IMR-90 (cell line): Measurements from ENCODE around the gene LGMN. TPM values are rescaled to one million over a fixed set of nuclear protein-coding genes. Genes with fewer than 3 reads are reported as not detected.

Source experiments
- ATAC-seq: fragments of 200-7000 bp; cut with Tn5 transposase; 2 replicates; pipeline ENCODE4 v1.9.1; 2020; ENCODE audit warnings: low read depth, mild to moderate bottlenecking, moderate library complexity
- BruUV-seq: library from RNA; stranded (reverse); fragments of 400-500 nt; replicated peaks from 2 replicates; lab custom pipeline; 2021; lab: Mats Ljungman, UMichigan
- CTCF ChIA-PET: fragments of 300-600 bp; formaldehyde crosslinking; extraction: SDS; loops from one replicate; lab custom pipeline; 2021; ENCODE audit warnings: antibody characterized with exemption; lab: Yijun Ruan, JAX
- POLR2A ChIA-PET: fragments of 300-600 bp; sonication (Branson Sonifier 250); formaldehyde crosslinking; loops from one replicate; lab custom pipeline; 2022; ENCODE audit warnings: antibody characterized with exemption; ENCODE audit not compliant: unreplicated experiment; lab: Charles Lee
- DNase-seq: peaks from one replicate; pipeline ENCODE4 v3.0.0; 2013
- H2AFZ ChIP-seq: replicated peaks from 2 replicates; pipeline ENCODE3; 2013; ENCODE audit warnings: low read length, mild to moderate bottlenecking; ENCODE audit not compliant: poor library complexity
- H2AK5ac ChIP-seq: 2 replicates; pipeline ENCODE4 v1.6.1; 2013; ENCODE audit warnings: low read depth, low read length, inconsistent platforms
- H2AK9ac ChIP-seq: replicated peaks from 2 replicates; pipeline ENCODE3; 2013; ENCODE audit warnings: mild to moderate bottlenecking, low read depth, low read length, moderate library complexity; ENCODE audit not compliant: poor library complexity
- H2BK120ac ChIP-seq: 2 replicates; pipeline ENCODE4 v1.6.1; 2013; ENCODE audit warnings: low read depth, low read length, inconsistent platforms
- H2BK15ac ChIP-seq: 3 replicates; pipeline ENCODE4 v1.6.1; 2013; ENCODE audit warnings: low read depth, low read length, inconsistent platforms
- H2BK20ac ChIP-seq: 2 replicates; pipeline ENCODE4 v1.6.1; 2013; ENCODE audit warnings: low read depth, mild to moderate bottlenecking, inconsistent platforms, low read length, moderate library complexity
- H2BK5ac ChIP-seq: 2 replicates; pipeline ENCODE4 v1.6.1; 2013; ENCODE audit warnings: mild to moderate bottlenecking, low read depth, low read length, inconsistent platforms; ENCODE audit not compliant: poor library complexity, severe bottlenecking
- H3K14ac ChIP-seq: replicated peaks from 2 replicates; pipeline ENCODE4 v1.6.1; 2013; ENCODE audit warnings: low read depth, low read length, inconsistent platforms
- H3K18ac ChIP-seq: 2 replicates; pipeline ENCODE4 v1.6.1; 2013; ENCODE audit warnings: low read depth, low read length, control low read depth
- H3K23ac ChIP-seq: 2 replicates; pipeline ENCODE4 v1.6.1; 2013; ENCODE audit warnings: low read depth, low read length, inconsistent platforms
- H3K27ac ChIP-seq: 2 replicates; pipeline ENCODE4 v1.5.1; 2013; ENCODE audit warnings: mild to moderate bottlenecking, control low read depth, low read length; ENCODE audit not compliant: insufficient read depth
- H3K27me3 ChIP-seq: 2 replicates; pipeline ENCODE4 v1.6.1; 2013; ENCODE audit warnings: low read length; ENCODE audit not compliant: control insufficient read depth, insufficient read depth
- H3K36me3 ChIP-seq: 2 replicates; pipeline ENCODE4 v1.6.1; 2013; ENCODE audit warnings: low read length, mixed read lengths; ENCODE audit not compliant: control insufficient read depth, insufficient read depth
- H3K4ac ChIP-seq: 2 replicates; pipeline ENCODE4 v1.6.1; 2013; ENCODE audit warnings: low read depth, low read length, inconsistent platforms
- H3K4me1 ChIP-seq: 2 replicates; pipeline ENCODE4 v1.6.1; 2013; ENCODE audit warnings: low read length, mixed read lengths; ENCODE audit not compliant: control insufficient read depth, insufficient read depth
- H3K4me2 ChIP-seq: 2 replicates; pipeline ENCODE4 v1.6.1; 2013; ENCODE audit warnings: low read depth, mild to moderate bottlenecking, control low read depth, low read length, moderate library complexity
- H3K4me3 ChIP-seq: 2 replicates; pipeline ENCODE4 v1.5.1; 2013; ENCODE audit warnings: low read depth, mild to moderate bottlenecking, control low read depth, low read length, moderate library complexity; ENCODE audit not compliant: insufficient read depth
- H3K56ac ChIP-seq: 2 replicates; pipeline ENCODE4 v1.6.1; 2013; ENCODE audit warnings: low read length, inconsistent platforms; ENCODE audit not compliant: insufficient read depth; ENCODE audit errors: extremely low read depth
- H3K79me1 ChIP-seq, 2 experiments: 2 replicates each; pipeline ENCODE4 v1.6.1; 2013; ENCODE audit warnings: low read length in 2 of 2, inconsistent platforms in 1 of 2, low read depth in 1 of 2
- H3K9ac ChIP-seq: 2 replicates; pipeline ENCODE4 v1.6.1; 2013; ENCODE audit warnings: low read depth, low read length, control low read depth
- H3K9me1 ChIP-seq: 2 replicates; pipeline ENCODE4 v1.6.1; 2013; ENCODE audit warnings: low read length, inconsistent platforms; ENCODE audit not compliant: insufficient read depth
- H3K9me3 ChIP-seq: 2 replicates; pipeline ENCODE4 v1.6.1; 2013; ENCODE audit warnings: low read length; ENCODE audit not compliant: control insufficient read depth, insufficient read depth
- H4K20me1 ChIP-seq: 2 replicates; pipeline ENCODE4 v1.6.1; 2013; ENCODE audit warnings: low read length, inconsistent platforms; ENCODE audit not compliant: insufficient read depth
- H4K5ac ChIP-seq: 2 replicates; pipeline ENCODE4 v1.6.1; 2013; ENCODE audit warnings: mild to moderate bottlenecking, low read depth, low read length, control low read depth
- H4K8ac ChIP-seq, 2 experiments: 2 replicates each; pipeline ENCODE4 v1.6.1; 2013; ENCODE audit warnings: low read depth in 2 of 2, low read length in 2 of 2, control low read depth in 1 of 2, inconsistent platforms in 1 of 2
- H4K91ac ChIP-seq: 2 replicates; pipeline ENCODE4 v1.6.1; 2013; ENCODE audit warnings: low read depth, low read length, inconsistent platforms; ENCODE audit not compliant: insufficient read depth
- MAZ ChIP-seq: IDR thresholded peaks from 2 replicates; pipeline ENCODE4 v1.6.1; 2012; ENCODE audit warnings: low read depth, mild to moderate bottlenecking, low read length, improper control_type of control experiment, moderate library complexity, borderline replicate concordance
- MXI1 ChIP-seq: IDR thresholded peaks from 2 replicates; pipeline ENCODE4 v1.6.1; 2012; ENCODE audit warnings: low read depth, mild to moderate bottlenecking, low read length, moderate library complexity, borderline replicate concordance
- NFE2L2 ChIP-seq: fragments of 150-350 bp; IDR thresholded peaks from 2 replicates; pipeline ENCODE4 v1.6.1; 2016; ENCODE audit warnings: low read depth, mild to moderate bottlenecking, low read length
- RAD21 ChIP-seq: IDR thresholded peaks from 2 replicates; pipeline ENCODE4 v1.6.1; 2012; ENCODE audit warnings: low read length, improper control_type of control experiment
- RCOR1 ChIP-seq: IDR thresholded peaks from 2 replicates; pipeline ENCODE4 v1.6.1; 2012; ENCODE audit warnings: mild to moderate bottlenecking, low read length, improper control_type of control experiment; ENCODE audit not compliant: insufficient replicate concordance
- RFX5 ChIP-seq: IDR thresholded peaks from 2 replicates; pipeline ENCODE4 v1.8.0; 2012; ENCODE audit warnings: low read depth, mild to moderate bottlenecking, low read length, moderate library complexity
- SMC3 ChIP-seq: fragments of 150-350 bp; IDR thresholded peaks from 2 replicates; pipeline ENCODE4 v1.6.1; 2016; ENCODE audit warnings: low read depth, mild to moderate bottlenecking, antibody characterized with exemption, low read length, moderate library complexity
- WGBS, 2 experiments: methylation state at CpG; one replicate each; pipeline versions ENCODE4 v1.1.5 to v1.1.7; 2013; ENCODE audit warnings: missing lambda C conversion rate in 2 of 2; ENCODE audit not compliant: insufficient read length in 1 of 2; ENCODE audit errors: extremely low coverage in 2 of 2; 5-methylcytosine and 5-hydroxymethylcytosine counted together
- dilution Hi-C: fragments of 300-500 bp; cut with HindIII; formaldehyde crosslinking; loops from one replicate; pipeline ENCODE4 v1.14.3; 2018; ENCODE audit warnings: low sequenced_read_pairs; ENCODE audit not compliant: unreplicated experiment
- in situ Hi-C: fragments of 300-500 bp; cut with MboI; formaldehyde crosslinking; loops from 3 replicates; pipeline ENCODE4 v1.14.3; 2019; ENCODE audit warnings: low sequenced_read_pairs, inconsistent platforms, mixed read lengths
- intact Hi-C: fragments of 100-400 bp; cut with micrococcal nuclease; formaldehyde crosslinking; loops from 2 replicates; pipeline ENCODE4 v1.10.0; 2022
- polyA plus RNA-seq, 3 experiments: library from polyadenylated mRNA; depleted of rRNA; stranded (reverse); fragments of >200 nt; gene quantifications; 2 replicates each; pipeline ENCODE4 v1.2.3, GENCODE V29; 2012; ENCODE audit warnings: low replicate concordance in 1 of 3
- total RNA-seq: library from RNA; depleted of rRNA; stranded (reverse); fragments of >200 nt; gene quantifications from 2 replicates; pipeline ENCODE4 v1.2.3, GENCODE V29; 2012
- TF ChIP-seq, protein P1 (sequence below): conservative IDR thresholded peaks from 2 replicates; pipeline ENCODE4 v1.5.1; 2012; ENCODE audit warnings: mild to moderate bottlenecking, low read depth, low read length, improper control_type of control experiment

LGMN gene
- total and polyA plus RNA-seq, 2 of the 4 experiments (the other 2 are of a cell fraction) = 19.2 to 39.3 TPM

DNA sequence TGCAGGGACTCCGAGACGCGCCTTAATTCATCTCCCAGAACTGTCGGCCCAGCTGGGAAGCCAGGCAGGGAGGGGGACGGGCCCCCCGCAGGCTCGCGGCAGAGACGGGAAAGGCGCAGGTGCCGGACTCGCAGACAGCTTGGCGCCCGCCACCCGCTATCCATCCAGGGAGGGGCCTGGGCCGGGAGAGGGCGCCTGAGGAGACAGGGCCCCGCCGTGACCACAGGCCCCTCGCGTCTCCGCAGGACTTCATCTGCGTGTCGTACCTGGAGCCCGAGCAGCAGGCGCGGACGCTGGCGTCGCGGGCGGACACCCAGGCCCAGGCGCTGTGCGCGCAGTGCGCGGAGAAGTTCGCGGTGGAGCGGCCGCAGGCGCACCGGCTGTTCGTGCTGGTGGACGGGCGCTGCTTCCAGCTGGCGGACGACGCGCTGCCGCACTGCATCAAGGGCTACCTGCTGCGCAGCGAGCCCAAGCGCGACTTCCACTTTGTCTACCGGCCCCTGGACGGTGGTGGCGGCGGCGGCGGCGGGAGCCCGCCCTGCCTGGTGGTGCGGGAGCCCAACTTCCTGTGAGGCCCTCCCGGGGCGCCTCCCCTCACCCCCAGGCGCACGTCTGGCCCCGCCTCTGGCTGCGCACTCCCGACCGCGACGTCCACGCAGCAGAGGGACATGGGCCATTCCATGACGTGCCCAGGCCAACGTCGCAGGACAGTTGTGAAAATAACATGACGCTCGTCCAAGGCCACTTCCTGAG, 60.6 kb downstream of the LGMN start (continued):
- no peak for TF ChIP-seq MAZ

DNA sequence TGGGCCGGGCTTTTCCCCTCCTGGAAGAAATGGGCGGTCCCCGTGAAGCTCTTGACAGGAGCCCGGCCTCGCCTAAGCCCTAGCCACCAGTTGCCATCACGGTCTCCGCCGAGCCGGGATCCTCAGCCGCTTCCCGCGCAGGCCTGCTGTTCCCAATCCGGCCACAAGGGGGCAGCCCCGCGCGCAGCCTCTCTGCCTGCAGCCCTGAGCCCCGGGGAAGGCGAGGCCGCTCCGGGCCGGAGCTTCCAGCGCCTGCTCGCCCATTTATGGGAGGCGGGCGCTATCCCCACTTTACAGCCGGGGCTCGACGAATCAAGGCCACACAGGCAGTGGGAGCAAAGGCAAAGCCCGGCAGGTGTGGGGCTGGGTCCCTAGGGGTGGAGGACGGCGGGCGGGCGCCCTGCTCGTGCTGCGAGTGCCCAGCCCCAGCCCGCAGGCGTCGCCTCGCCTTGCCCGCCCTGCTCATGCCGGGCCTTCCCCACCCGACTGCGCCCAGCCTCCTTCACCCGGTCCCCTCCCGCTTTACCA, 61.5 kb downstream of the LGMN start:
- peak overlapping the region; percentile 1 for H2AK9ac ChIP-seq
- H3K79me1 ChIP-seq = no peaks in the 10 kb centered on the region
- in situ Hi-C loops = loop anchor here (10.0 kb wide), 1 partner anchor 562 kb away; the partner anchor contains the start of genes CPSF2 and NDUFB1
- H4K8ac ChIP-seq = no peak overlapping the region
- H2AK5ac ChIP-seq = no peak overlapping the region
- H3K9me3 ChIP-seq = no peaks in the 10 kb centered on the region
- H3K27ac ChIP-seq = no peak overlapping the region
- no peak overlapping the region for H3K18ac ChIP-seq
- no peak overlapping the region for H3K4ac ChIP-seq
- no peak overlapping the region for H2BK5ac ChIP-seq
- H2AFZ ChIP-seq = peak overlapping the region; percentile 85
- no peak overlapping the region for H3K4me3 ChIP-seq
- DNase-seq = peak; percentile 43
- no peak overlapping the region for H4K91ac ChIP-seq
- dilution Hi-C loops = no loop called here
- CTCF ChIA-PET = interaction anchor here (0.5 to 1.3 kb wide), 12 partner anchors 30 to 112 kb away, joined by 3 to 9 read pairs (median 3); partner anchors contain the start of gene LGMN
- no peak overlapping the region; the same call in 1 of the 2 replicates for H3K4me2 ChIP-seq
- intact Hi-C loops = loop anchor here (1.0 kb wide), 2 partner anchors 96 to 147 kb away; no protein-coding TSS in a partner anchor
- POLR2A ChIA-PET = no interaction called here
- no peaks in the 10 kb centered on the region for H3K9me1 ChIP-seq
- no peaks in the 10 kb centered on the region for H3K27me3 ChIP-seq
- H2BK120ac ChIP-seq = no peak overlapping the region
- no peak overlapping the region for H2BK20ac ChIP-seq
- H3K23ac ChIP-seq = no peak overlapping the region
- H3K4me1 ChIP-seq = 0 out of 2 replicates have a peak, but pooled peaks cover 2% of the 10 kb centered on the region
- no TSS peak for BruUV-seq
- ATAC-seq = peak; percentile 99
- no peak overlapping the region for H3K9ac ChIP-seq
- TF ChIP-seq NFE2L2 (no peak), MXI1 (no peak), RCOR1 (no peak), RAD21 (peak; percentile 85), RFX5 (no peak), MAZ (peak; percentile 19; the same call in 1 of the 2 replicates), SMC3 (peak; percentile 92)
- TF ChIP-seq, protein P1, sequence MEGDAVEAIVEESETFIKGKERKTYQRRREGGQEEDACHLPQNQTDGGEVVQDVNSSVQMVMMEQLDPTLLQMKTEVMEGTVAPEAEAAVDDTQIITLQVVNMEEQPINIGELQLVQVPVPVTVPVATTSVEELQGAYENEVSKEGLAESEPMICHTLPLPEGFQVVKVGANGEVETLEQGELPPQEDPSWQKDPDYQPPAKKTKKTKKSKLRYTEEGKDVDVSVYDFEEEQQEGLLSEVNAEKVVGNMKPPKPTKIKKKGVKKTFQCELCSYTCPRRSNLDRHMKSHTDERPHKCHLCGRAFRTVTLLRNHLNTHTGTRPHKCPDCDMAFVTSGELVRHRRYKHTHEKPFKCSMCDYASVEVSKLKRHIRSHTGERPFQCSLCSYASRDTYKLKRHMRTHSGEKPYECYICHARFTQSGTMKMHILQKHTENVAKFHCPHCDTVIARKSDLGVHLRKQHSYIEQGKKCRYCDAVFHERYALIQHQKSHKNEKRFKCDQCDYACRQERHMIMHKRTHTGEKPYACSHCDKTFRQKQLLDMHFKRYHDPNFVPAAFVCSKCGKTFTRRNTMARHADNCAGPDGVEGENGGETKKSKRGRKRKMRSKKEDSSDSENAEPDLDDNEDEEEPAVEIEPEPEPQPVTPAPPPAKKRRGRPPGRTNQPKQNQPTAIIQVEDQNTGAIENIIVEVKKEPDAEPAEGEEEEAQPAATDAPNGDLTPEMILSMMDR = peak; percentile 96
- 6% methylated on average over 24 of the region's 45 CpGs; no CpG with 5 or more reads in 1 of the 2 experiments for WGBS, 2 experiments
- H3K56ac ChIP-seq = no peak overlapping the region
- H4K5ac ChIP-seq = no peak overlapping the region
- no peaks in the 10 kb centered on the region for H4K20me1 ChIP-seq
- H3K14ac ChIP-seq = no peak overlapping the region
- H2BK15ac ChIP-seq = no peak overlapping the region
- H3K36me3 ChIP-seq = peaks cover 32% of the 10 kb centered on the region
